GM12878 (cell line): Measurements from ENCODE around the gene HIP1.

Experiments
- BACH1 ChIP-seq: fragments of 450-650 bp; IDR thresholded peaks from 2 replicates; pipeline ENCODE4 v1.6.1; 2017; ENCODE audit warnings: mild to moderate bottlenecking, borderline replicate concordance
- EZH2 ChIP-seq: IDR thresholded peaks from 2 replicates; pipeline ENCODE4 v1.6.1; 2012; ENCODE audit warnings: low read depth, mild to moderate bottlenecking, control low read depth, inconsistent platforms, low read length, borderline replicate concordance; ENCODE audit not compliant: control insufficient read depth
- NBN ChIP-seq: fragments of 450-650 bp; IDR thresholded peaks from 2 replicates; pipeline ENCODE4 v1.6.1; 2016
- POLR2A ChIP-seq: IDR thresholded peaks from 2 replicates; pipeline ENCODE4 v1.6.1; 2011; ENCODE audit warnings: low read depth, mild to moderate bottlenecking, low read length
- POLR2AphosphoS2 ChIP-seq: IDR thresholded peaks from 2 replicates; pipeline ENCODE4 v1.6.1; 2011; ENCODE audit warnings: low read depth, mild to moderate bottlenecking, low read length, improper control_type of control experiment, moderate library complexity
- RFX5 ChIP-seq: IDR thresholded peaks from 2 replicates; pipeline ENCODE4 v1.6.1; 2011; ENCODE audit warnings: low read depth, low read length, improper control_type of control experiment
- ZNF217 ChIP-seq: fragments of 450-650 bp; IDR thresholded peaks from 2 replicates; pipeline ENCODE4 v1.6.1; 2017; ENCODE audit warnings: antibody characterized with exemption, mild to moderate bottlenecking
- TF ChIP-seq, protein P1 (sequence below): fragments of 150-350 bp; IDR thresholded peaks from 2 replicates; pipeline ENCODE4 v1.6.1; 2016; ENCODE audit warnings: low read depth, low read length
- TF ChIP-seq, protein P2 (sequence below): IDR thresholded peaks from 2 replicates; pipeline ENCODE4 v1.6.1; 2011; ENCODE audit warnings: borderline replicate concordance, low read depth, mild to moderate bottlenecking, moderate library complexity, mixed read lengths, low read length; ENCODE audit not compliant: insufficient read depth; ENCODE audit errors: extremely low read length
- TF ChIP-seq, protein P3 (sequence below), 3 experiments: IDR thresholded peaks in 2 of 3; conservative IDR thresholded peaks in 1 of 3; 2 replicates each; pipeline ENCODE4 v1.5.1; 2011; ENCODE audit warnings: low read depth in 3 of 3, low read length in 3 of 3, mild to moderate bottlenecking in 3 of 3, control low read depth in 2 of 3, moderate library complexity in 2 of 3, inconsistent platforms in 1 of 3, mixed read lengths in 1 of 3; ENCODE audit not compliant: control insufficient read depth in 2 of 3, insufficient read depth in 1 of 3; ENCODE audit errors: extremely low read depth in 1 of 3
- TF ChIP-seq, protein P4 (sequence below): IDR thresholded peaks from 2 replicates; pipeline ENCODE4 v1.6.1; 2012; ENCODE audit warnings: low read depth, low read length, improper control_type of control experiment
- TF ChIP-seq, protein P5 (sequence below): IDR thresholded peaks from 2 replicates; pipeline ENCODE4 v1.6.1; 2011; ENCODE audit warnings: low read depth, mild to moderate bottlenecking, low read length, moderate library complexity, borderline replicate concordance; ENCODE audit errors: extremely low read depth

DNA sequence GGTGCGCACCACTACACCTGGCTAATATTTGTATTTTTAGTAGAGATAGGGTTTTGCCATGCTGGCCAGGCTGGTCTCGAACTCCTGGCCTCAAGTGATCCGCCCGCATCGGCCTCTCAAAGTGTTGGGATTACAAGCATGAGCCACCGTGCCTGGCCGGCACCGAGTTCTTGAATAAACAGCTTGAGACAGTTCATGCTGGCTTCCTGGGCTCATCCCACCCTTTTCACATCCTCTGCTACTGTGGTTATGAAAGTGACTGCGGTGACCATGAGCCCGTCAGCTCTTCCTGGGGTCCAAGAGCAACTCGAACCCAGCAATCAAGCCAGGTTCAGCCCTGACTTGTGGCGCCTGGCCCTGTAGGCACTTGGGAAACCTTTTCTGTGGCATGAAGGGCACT, 38.7 kb downstream of the HIP1 start:
- TF ChIP-seq POLR2AphosphoS2 (no peak), NBN (no peak), RFX5 (no peak), EZH2 (no peak), BACH1 (no peak), POLR2A (no peak), ZNF217 (no peak)
- TF ChIP-seq, protein P1, sequence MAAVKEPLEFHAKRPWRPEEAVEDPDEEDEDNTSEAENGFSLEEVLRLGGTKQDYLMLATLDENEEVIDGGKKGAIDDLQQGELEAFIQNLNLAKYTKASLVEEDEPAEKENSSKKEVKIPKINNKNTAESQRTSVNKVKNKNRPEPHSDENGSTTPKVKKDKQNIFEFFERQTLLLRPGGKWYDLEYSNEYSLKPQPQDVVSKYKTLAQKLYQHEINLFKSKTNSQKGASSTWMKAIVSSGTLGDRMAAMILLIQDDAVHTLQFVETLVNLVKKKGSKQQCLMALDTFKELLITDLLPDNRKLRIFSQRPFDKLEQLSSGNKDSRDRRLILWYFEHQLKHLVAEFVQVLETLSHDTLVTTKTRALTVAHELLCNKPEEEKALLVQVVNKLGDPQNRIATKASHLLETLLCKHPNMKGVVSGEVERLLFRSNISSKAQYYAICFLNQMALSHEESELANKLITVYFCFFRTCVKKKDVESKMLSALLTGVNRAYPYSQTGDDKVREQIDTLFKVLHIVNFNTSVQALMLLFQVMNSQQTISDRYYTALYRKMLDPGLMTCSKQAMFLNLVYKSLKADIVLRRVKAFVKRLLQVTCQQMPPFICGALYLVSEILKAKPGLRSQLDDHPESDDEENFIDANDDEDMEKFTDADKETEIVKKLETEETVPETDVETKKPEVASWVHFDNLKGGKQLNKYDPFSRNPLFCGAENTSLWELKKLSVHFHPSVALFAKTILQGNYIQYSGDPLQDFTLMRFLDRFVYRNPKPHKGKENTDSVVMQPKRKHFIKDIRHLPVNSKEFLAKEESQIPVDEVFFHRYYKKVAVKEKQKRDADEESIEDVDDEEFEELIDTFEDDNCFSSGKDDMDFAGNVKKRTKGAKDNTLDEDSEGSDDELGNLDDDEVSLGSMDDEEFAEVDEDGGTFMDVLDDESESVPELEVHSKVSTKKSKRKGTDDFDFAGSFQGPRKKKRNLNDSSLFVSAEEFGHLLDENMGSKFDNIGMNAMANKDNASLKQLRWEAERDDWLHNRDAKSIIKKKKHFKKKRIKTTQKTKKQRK, result no peak
- TF ChIP-seq, protein P2, sequence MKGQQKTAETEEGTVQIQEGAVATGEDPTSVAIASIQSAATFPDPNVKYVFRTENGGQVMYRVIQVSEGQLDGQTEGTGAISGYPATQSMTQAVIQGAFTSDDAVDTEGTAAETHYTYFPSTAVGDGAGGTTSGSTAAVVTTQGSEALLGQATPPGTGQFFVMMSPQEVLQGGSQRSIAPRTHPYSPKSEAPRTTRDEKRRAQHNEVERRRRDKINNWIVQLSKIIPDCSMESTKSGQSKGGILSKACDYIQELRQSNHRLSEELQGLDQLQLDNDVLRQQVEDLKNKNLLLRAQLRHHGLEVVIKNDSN, result no peak
- TF ChIP-seq, protein P3, sequence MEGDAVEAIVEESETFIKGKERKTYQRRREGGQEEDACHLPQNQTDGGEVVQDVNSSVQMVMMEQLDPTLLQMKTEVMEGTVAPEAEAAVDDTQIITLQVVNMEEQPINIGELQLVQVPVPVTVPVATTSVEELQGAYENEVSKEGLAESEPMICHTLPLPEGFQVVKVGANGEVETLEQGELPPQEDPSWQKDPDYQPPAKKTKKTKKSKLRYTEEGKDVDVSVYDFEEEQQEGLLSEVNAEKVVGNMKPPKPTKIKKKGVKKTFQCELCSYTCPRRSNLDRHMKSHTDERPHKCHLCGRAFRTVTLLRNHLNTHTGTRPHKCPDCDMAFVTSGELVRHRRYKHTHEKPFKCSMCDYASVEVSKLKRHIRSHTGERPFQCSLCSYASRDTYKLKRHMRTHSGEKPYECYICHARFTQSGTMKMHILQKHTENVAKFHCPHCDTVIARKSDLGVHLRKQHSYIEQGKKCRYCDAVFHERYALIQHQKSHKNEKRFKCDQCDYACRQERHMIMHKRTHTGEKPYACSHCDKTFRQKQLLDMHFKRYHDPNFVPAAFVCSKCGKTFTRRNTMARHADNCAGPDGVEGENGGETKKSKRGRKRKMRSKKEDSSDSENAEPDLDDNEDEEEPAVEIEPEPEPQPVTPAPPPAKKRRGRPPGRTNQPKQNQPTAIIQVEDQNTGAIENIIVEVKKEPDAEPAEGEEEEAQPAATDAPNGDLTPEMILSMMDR (IDR thresholded peaks at IDR 0.05 in 2 of 3, conservative IDR thresholded peaks at IDR 0.05 in 1 of 3; ENCODE audit: control insufficient read depth in 2 of 3, extremely low read depth in 1 of 3, insufficient read depth in 1 of 3, low read depth in 3 of 3, low read length in 3 of 3), result no peak
- TF ChIP-seq, protein P4, sequence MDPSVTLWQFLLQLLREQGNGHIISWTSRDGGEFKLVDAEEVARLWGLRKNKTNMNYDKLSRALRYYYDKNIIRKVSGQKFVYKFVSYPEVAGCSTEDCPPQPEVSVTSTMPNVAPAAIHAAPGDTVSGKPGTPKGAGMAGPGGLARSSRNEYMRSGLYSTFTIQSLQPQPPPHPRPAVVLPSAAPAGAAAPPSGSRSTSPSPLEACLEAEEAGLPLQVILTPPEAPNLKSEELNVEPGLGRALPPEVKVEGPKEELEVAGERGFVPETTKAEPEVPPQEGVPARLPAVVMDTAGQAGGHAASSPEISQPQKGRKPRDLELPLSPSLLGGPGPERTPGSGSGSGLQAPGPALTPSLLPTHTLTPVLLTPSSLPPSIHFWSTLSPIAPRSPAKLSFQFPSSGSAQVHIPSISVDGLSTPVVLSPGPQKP, result no peak
- TF ChIP-seq, protein P5, sequence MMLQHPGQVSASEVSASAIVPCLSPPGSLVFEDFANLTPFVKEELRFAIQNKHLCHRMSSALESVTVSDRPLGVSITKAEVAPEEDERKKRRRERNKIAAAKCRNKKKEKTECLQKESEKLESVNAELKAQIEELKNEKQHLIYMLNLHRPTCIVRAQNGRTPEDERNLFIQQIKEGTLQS, result no peak
